ENCODE results near the gene KCNB1.

KCNB1 gene

GRCh38 chr20:49384437-49385434 is 97.7 kb downstream of the KCNB1 start:
- FAIRE-seq, result no peak

- no peak for FAIRE-seq
Observed at GRCh38 chr20:49381558-49382493, 100.6 kb downstream of the KCNB1 start.

GRCh38 chr20:49380337-49380780 is 102.1 kb downstream of the KCNB1 start:
- FAIRE-seq, result no peak

GRCh38 chr20:49379338-49379737 is 103.1 kb downstream of the KCNB1 start:
- FAIRE-seq, result no peak

- FAIRE-seq, result no peak
Observed at GRCh38 chr20:49377326-49377725, 105.1 kb downstream of the KCNB1 start.

GRCh38 chr20:49375170-49375569 is 107.3 kb downstream of the KCNB1 start:
- no peak for FAIRE-seq

- no peak for FAIRE-seq
Observed at GRCh38 chr20:49372095-49372734, 110.3 kb downstream of the KCNB1 start.

GRCh38 chr20:49368596-49368995 is 113.9 kb downstream of the KCNB1 start:
- FAIRE-seq, result no peak

GRCh38 chr20:49367113-49367512 is 115.4 kb downstream of the KCNB1 start:
- no peak for FAIRE-seq

- no peak for FAIRE-seq
Observed at GRCh38 chr20:49366687-49367086, 115.8 kb downstream of the KCNB1 start.

- FAIRE-seq, result no peak
Observed at GRCh38 chr20:49361862-49362660, 120.4 kb downstream of the KCNB1 start.

GRCh38 chr20:49360242-49360968 is 122.1 kb downstream of the KCNB1 start:
- FAIRE-seq, result no peak

- no peak for FAIRE-seq
Observed at GRCh38 chr20:49356676-49357075, 125.8 kb downstream of the KCNB1 start.

GRCh38 chr20:49354673-49355072 is 127.8 kb downstream of the KCNB1 start:
- no peak for FAIRE-seq

GRCh38 chr20:49353348-49353747 is 129.1 kb downstream of the KCNB1 start:
- no peak for FAIRE-seq

GRCh38 chr20:49352751-49353150 is 129.7 kb downstream of the KCNB1 start:
- FAIRE-seq, result no peak

- FAIRE-seq, result no peak
Observed at GRCh38 chr20:49351775-49352174, 130.7 kb downstream of the KCNB1 start.

GRCh38 chr20:49349694-49350252 is 132.7 kb downstream of the KCNB1 start:
- FAIRE-seq, result no peak

- no peak for FAIRE-seq
Observed at GRCh38 chr20:49349078-49349477, 133.4 kb downstream of the KCNB1 start.

- FAIRE-seq, result no peak
Observed at GRCh38 chr20:49348563-49348962, 133.9 kb downstream of the KCNB1 start.

- FAIRE-seq, result no peak
Observed at GRCh38 chr20:49347156-49347555, 135.3 kb downstream of the KCNB1 start.

Measured in A204.1 (cell line).